ENCODE data around the gene MACROD2. TPM values are rescaled to one million over a fixed set of nuclear protein-coding genes. Genes with fewer than 3 reads are reported as not detected.

The MACROD2 gene
- total and polyA plus RNA-seq, 2 of the 4 experiments (the other 2 are of a cell fraction), result not detected

DNA sequence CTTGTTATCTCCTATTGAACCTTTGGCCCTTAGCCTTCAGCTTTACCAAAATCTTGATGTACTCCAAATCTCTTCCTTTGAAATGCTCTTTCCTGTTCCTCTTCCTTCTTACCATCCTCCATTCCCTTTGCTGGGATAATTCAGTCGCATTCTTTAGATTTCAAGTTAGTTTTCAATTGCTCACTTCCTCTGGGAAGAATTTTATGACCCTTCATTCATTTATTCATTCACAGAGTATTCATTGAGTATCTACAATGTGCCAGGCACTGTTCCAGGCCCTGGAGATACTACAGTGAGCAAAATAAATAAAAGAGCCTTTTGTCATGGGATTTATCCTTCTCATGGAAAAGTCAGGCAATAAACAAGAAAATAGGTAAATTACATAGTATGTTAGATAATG is 890.3 kb downstream of the MACROD2 start:
- POLR2A ChIA-PET (ENCODE audit: unreplicated experiment), result no interaction called here
- dilution Hi-C loops (cut with HindIII; ENCODE audit: low sequenced_read_pairs, unreplicated experiment), result no loop called here

More for the DNA sequence above, 890.3 kb downstream of the MACROD2 start:
- Histone ChIP-seq H3K9me3 (ENCODE audit: control insufficient read depth, insufficient read depth, low read length) (peaks cover 5% of the 10 kb centered on the region; the same call in 1 of the 2 replicates), H3K27me3 (ENCODE audit: control insufficient read depth, insufficient read depth, low read length) (no peaks in the 10 kb centered on the region), H2AK5ac (ENCODE audit: low read depth, low read length) (no peak overlapping the region), H3K56ac (ENCODE audit: extremely low read depth, insufficient read depth, low read length) (no peak overlapping the region), H2BK15ac (ENCODE audit: low read depth, low read length) (no peak overlapping the region), H3K36me3 (ENCODE audit: control insufficient read depth, insufficient read depth, low read length) (no peaks in the 10 kb centered on the region), H4K20me1 (ENCODE audit: insufficient read depth, low read length) (no peaks in the 10 kb centered on the region), H2BK20ac (ENCODE audit: low read depth, low read length) (no peak overlapping the region), H4K5ac (ENCODE audit: low read depth, low read length) (no peak overlapping the region), H2AFZ (replicated peaks; ENCODE audit: low read length, poor library complexity) (no peak overlapping the region), H2AK9ac (replicated peaks; ENCODE audit: low read depth, low read length, poor library complexity) (no peak overlapping the region), H3K4me2 (ENCODE audit: low read depth, low read length) (no peak overlapping the region), H3K14ac (replicated peaks; ENCODE audit: low read depth, low read length) (no peak overlapping the region), H3K4me1 (ENCODE audit: control insufficient read depth, insufficient read depth, low read length) (no peaks in the 10 kb centered on the region), H3K23ac (ENCODE audit: low read depth, low read length) (no peak overlapping the region), H3K79me1 (ENCODE audit: low read depth in 1 of 2, low read length in 2 of 2) (no peaks in the 10 kb centered on the region), H3K18ac (ENCODE audit: low read depth, low read length) (no peak overlapping the region), H3K27ac (ENCODE audit: insufficient read depth, low read length) (no peak overlapping the region), H4K8ac (ENCODE audit: low read depth in 2 of 2, low read length in 2 of 2) (no peak overlapping the region), H4K91ac (ENCODE audit: insufficient read depth, low read depth, low read length) (no peak overlapping the region), H3K4me3 (ENCODE audit: insufficient read depth, low read depth, low read length) (no peak overlapping the region), H2BK5ac (ENCODE audit: low read depth, low read length, poor library complexity, severe bottlenecking) (no peak overlapping the region), H3K9ac (ENCODE audit: low read depth, low read length) (no peak overlapping the region), H2BK120ac (ENCODE audit: low read depth, low read length) (no peak overlapping the region), H3K4ac (ENCODE audit: low read depth, low read length) (no peak overlapping the region), H3K9me1 (ENCODE audit: insufficient read depth, low read length) (no peaks in the 10 kb centered on the region)
- no CpG with 5 or more reads among the region's 1 CpG for WGBS, 2 experiments (ENCODE audit: extremely low coverage in 2 of 2, insufficient read length in 1 of 2)
- in situ Hi-C loops (cut with MboI; ENCODE audit: low sequenced_read_pairs) (no loop called here), intact Hi-C loops (cut with micrococcal nuclease) (no loop called here)
- CTCF ChIA-PET, result no interaction called here
- no TSS peak for BruUV-seq (replicated peaks)
- no peak for TF ChIP-seq RAD21 (IDR thresholded peaks at IDR 0.05; ENCODE audit: low read length)
- no peak for TF ChIP-seq CEBPB (IDR thresholded peaks at IDR 0.05; ENCODE audit: low read depth, low read length)
- no peak for TF ChIP-seq MAFK (IDR thresholded peaks at IDR 0.05; ENCODE audit: low read depth, low read length)
- TF ChIP-seq, protein P1, sequence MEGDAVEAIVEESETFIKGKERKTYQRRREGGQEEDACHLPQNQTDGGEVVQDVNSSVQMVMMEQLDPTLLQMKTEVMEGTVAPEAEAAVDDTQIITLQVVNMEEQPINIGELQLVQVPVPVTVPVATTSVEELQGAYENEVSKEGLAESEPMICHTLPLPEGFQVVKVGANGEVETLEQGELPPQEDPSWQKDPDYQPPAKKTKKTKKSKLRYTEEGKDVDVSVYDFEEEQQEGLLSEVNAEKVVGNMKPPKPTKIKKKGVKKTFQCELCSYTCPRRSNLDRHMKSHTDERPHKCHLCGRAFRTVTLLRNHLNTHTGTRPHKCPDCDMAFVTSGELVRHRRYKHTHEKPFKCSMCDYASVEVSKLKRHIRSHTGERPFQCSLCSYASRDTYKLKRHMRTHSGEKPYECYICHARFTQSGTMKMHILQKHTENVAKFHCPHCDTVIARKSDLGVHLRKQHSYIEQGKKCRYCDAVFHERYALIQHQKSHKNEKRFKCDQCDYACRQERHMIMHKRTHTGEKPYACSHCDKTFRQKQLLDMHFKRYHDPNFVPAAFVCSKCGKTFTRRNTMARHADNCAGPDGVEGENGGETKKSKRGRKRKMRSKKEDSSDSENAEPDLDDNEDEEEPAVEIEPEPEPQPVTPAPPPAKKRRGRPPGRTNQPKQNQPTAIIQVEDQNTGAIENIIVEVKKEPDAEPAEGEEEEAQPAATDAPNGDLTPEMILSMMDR (conservative IDR thresholded peaks at IDR 0.05; ENCODE audit: low read depth, low read length), result no peak
- TF ChIP-seq, protein P2, sequence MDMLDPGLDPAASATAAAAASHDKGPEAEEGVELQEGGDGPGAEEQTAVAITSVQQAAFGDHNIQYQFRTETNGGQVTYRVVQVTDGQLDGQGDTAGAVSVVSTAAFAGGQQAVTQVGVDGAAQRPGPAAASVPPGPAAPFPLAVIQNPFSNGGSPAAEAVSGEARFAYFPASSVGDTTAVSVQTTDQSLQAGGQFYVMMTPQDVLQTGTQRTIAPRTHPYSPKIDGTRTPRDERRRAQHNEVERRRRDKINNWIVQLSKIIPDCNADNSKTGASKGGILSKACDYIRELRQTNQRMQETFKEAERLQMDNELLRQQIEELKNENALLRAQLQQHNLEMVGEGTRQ (IDR thresholded peaks at IDR 0.05; ENCODE audit: low read depth, low read length), result no peak
- TF ChIP-seq, protein P3, sequence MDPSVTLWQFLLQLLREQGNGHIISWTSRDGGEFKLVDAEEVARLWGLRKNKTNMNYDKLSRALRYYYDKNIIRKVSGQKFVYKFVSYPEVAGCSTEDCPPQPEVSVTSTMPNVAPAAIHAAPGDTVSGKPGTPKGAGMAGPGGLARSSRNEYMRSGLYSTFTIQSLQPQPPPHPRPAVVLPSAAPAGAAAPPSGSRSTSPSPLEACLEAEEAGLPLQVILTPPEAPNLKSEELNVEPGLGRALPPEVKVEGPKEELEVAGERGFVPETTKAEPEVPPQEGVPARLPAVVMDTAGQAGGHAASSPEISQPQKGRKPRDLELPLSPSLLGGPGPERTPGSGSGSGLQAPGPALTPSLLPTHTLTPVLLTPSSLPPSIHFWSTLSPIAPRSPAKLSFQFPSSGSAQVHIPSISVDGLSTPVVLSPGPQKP (IDR thresholded peaks at IDR 0.05; ENCODE audit: borderline replicate concordance, low read depth, low read length), result no peak
- no peak for TF ChIP-seq SMC3 (IDR thresholded peaks at IDR 0.05; ENCODE audit: low read depth, low read length)
- no peak for TF ChIP-seq BHLHE40 (IDR thresholded peaks at IDR 0.05; ENCODE audit: low read depth, low read length)
- TF ChIP-seq CHD1 (IDR thresholded peaks at IDR 0.05; ENCODE audit: low read depth, low read length), result no peak
- TF ChIP-seq NFE2L2 (IDR thresholded peaks at IDR 0.05; ENCODE audit: low read depth, low read length), result no peak
- no peak for TF ChIP-seq RFX5 (IDR thresholded peaks at IDR 0.05; ENCODE audit: low read depth, low read length)
- no peak for TF ChIP-seq POLR2A (IDR thresholded peaks at IDR 0.05; ENCODE audit: low read depth, low read length)
- no peak for TF ChIP-seq FOS (IDR thresholded peaks at IDR 0.05; ENCODE audit: low read depth, low read length)
- TF ChIP-seq MXI1 (IDR thresholded peaks at IDR 0.05; ENCODE audit: borderline replicate concordance, low read depth, low read length), result no peak
- TF ChIP-seq RCOR1 (IDR thresholded peaks at IDR 0.05; ENCODE audit: insufficient replicate concordance, low read length), result no peak
- no peak for TF ChIP-seq MAZ (IDR thresholded peaks at IDR 0.05; ENCODE audit: borderline replicate concordance, low read depth, low read length)
- no peak for ATAC-seq (ENCODE audit: low read depth)
- DNase-seq, result no peak

Data from IMR-90 (cell line).